Endothelial cell of umbilical vein (primary cell): ENCODE results near the gene TCERG1. TPM values are rescaled to one million over a fixed set of nuclear protein-coding genes. Genes with fewer than 3 reads are reported as not detected.

ENCODE experiments used
- BruUV-seq: library from RNA; stranded (reverse); fragments of 400-500 nt; replicated peaks from 2 replicates; lab custom pipeline; 2021; lab: Mats Ljungman, UMichigan
- CTCF ChIA-PET: fragments of 300-600, 350-600 bp; sonication (Branson Sonifier 250); formaldehyde crosslinking; loops from one replicate; lab custom pipeline; 2021; ENCODE audit warnings: antibody characterized with exemption, inconsistent platforms; lab: Charles Lee
- POLR2A ChIA-PET: fragments of 300-600, 350-600 bp; sonication (Branson Sonifier 250); formaldehyde crosslinking; loops from one replicate; lab custom pipeline; 2021; ENCODE audit warnings: antibody characterized with exemption, inconsistent platforms; lab: Charles Lee
- DNase-seq: peaks from one replicate; pipeline ENCODE4 v3.0.0-alpha.2; 2011; ENCODE audit warnings: low read depth, low spot score
- FAIRE-seq: peaks from 2 replicates; lab custom pipeline; 2011; peaks lifted over from hg19 to GRCh38; lab: Jason Lieb, UNC
- H2AFZ ChIP-seq: 2 replicates; pipeline ENCODE4 v1.6.0; 2012; ENCODE audit warnings: low read depth, low read length, control low read depth, inconsistent platforms
- H3K27ac ChIP-seq: 2 replicates; pipeline ENCODE4 v1.5.1; 2011; ENCODE audit warnings: low read depth, mild to moderate bottlenecking, control low read depth, low read length, moderate library complexity; ENCODE audit not compliant: insufficient read depth
- H3K27me3 ChIP-seq, 2 experiments: 2 replicates each; pipeline versions ENCODE4 v1.6.0 to v1.6.1; 2011; ENCODE audit warnings: low read length in 2 of 2, mixed read lengths in 1 of 2; ENCODE audit not compliant: control insufficient read depth in 2 of 2, insufficient read depth in 2 of 2
- H3K36me3 ChIP-seq, 2 experiments: 2 replicates in 1 of 2; 3 replicates in 1 of 2; pipeline ENCODE4 v1.5.1; 2011; ENCODE audit warnings: low read length in 2 of 2, mild to moderate bottlenecking in 1 of 2, moderate library complexity in 1 of 2; ENCODE audit not compliant: control insufficient read depth in 2 of 2, insufficient read depth in 2 of 2; ENCODE audit errors: extremely low read depth in 1 of 2
- H3K4me1 ChIP-seq: 3 replicates; pipeline ENCODE4 v1.5.1; 2011; ENCODE audit warnings: mild to moderate bottlenecking, low read length; ENCODE audit not compliant: control insufficient read depth, insufficient read depth; ENCODE audit errors: extremely low read depth
- H3K4me2 ChIP-seq: 2 replicates; pipeline ENCODE4 v1.6.1; 2011; ENCODE audit warnings: low read length, control low read depth, mixed read lengths; ENCODE audit not compliant: insufficient read depth
- H3K4me3 ChIP-seq, 3 experiments: fragments of 200-600 bp in 1 of 3; sonication (generic), shearing (Covaris generic) in 1 of 3; replicated peaks in 1 of 3; 2 replicates each; pipeline ENCODE4 v1.5.1; 2011 to 2016; ENCODE audit warnings: control low read depth in 3 of 3, low read length in 3 of 3, mild to moderate bottlenecking in 2 of 3, inconsistent platforms in 1 of 3, low read depth in 1 of 3, moderate library complexity in 1 of 3; ENCODE audit not compliant: insufficient read depth in 1 of 3
- H3K79me2 ChIP-seq: 2 replicates; pipeline ENCODE4 v1.6.0; 2012; ENCODE audit warnings: low read length, inconsistent platforms; ENCODE audit not compliant: control insufficient read depth, insufficient read depth
- H3K9ac ChIP-seq: replicated peaks from 2 replicates; pipeline ENCODE3; 2011; ENCODE audit warnings: low read length, control low read depth; ENCODE audit not compliant: insufficient read depth; ENCODE audit errors: extremely low read depth
- H3K9me1 ChIP-seq: replicated peaks from 3 replicates; pipeline ENCODE4 v1.6.0; 2011; ENCODE audit warnings: mild to moderate bottlenecking, low read length; ENCODE audit not compliant: control insufficient read depth, insufficient read depth; ENCODE audit errors: extremely low read depth
- H3K9me3 ChIP-seq: replicated peaks from 2 replicates; pipeline ENCODE4 v1.5.1; 2012; ENCODE audit warnings: low read length, inconsistent platforms; ENCODE audit not compliant: control insufficient read depth, insufficient read depth
- H4K20me1 ChIP-seq: replicated peaks from 2 replicates; pipeline ENCODE3; 2011; ENCODE audit warnings: mild to moderate bottlenecking, low read length; ENCODE audit not compliant: control insufficient read depth, insufficient read depth; ENCODE audit errors: extremely low read depth
- CTCF ChIP-seq, 2 donors: IDR thresholded peaks; 1 replicate in 1 of 2; 2 replicates in 1 of 2; pipeline ENCODE4 v1.5.1; 2011; ENCODE audit warnings: low read length in 2 of 2, mild to moderate bottlenecking in 2 of 2, moderate library complexity in 2 of 2, control low read depth in 1 of 2, inconsistent platforms in 1 of 2, low read depth in 1 of 2; ENCODE audit not compliant: insufficient read depth in 1 of 2; ENCODE audit errors: extremely low read depth in 1 of 2
- EZH2 ChIP-seq: IDR thresholded peaks from 2 replicates; pipeline ENCODE4 v1.6.1; 2012; ENCODE audit warnings: borderline replicate concordance, low read depth, mild to moderate bottlenecking, moderate library complexity, low read length, inconsistent platforms; ENCODE audit not compliant: severe bottlenecking
- FOS ChIP-seq: IDR thresholded peaks from 2 replicates; pipeline ENCODE4 v1.6.1; 2011; ENCODE audit warnings: mild to moderate bottlenecking, low read length, moderate library complexity, borderline replicate concordance; ENCODE audit not compliant: insufficient read depth
- GATA2 ChIP-seq: IDR thresholded peaks from 2 replicates; pipeline ENCODE4 v1.7.0; 2011; ENCODE audit warnings: low read depth, mild to moderate bottlenecking, moderate library complexity, mixed read lengths, low read length; ENCODE audit not compliant: insufficient read length, insufficient read depth
- JUN ChIP-seq: IDR thresholded peaks from 2 replicates; pipeline ENCODE4 v1.6.1; 2011; ENCODE audit warnings: borderline replicate concordance, low read depth; ENCODE audit not compliant: insufficient read length, insufficient read depth
- MYC ChIP-seq: IDR thresholded peaks from one replicate; pipeline ENCODE4 v1.6.1; 2011; ENCODE audit warnings: mild to moderate bottlenecking, low read depth, low read length
- POLR2A ChIP-seq: IDR thresholded peaks from 2 replicates; pipeline ENCODE4 v1.6.1; 2012; ENCODE audit warnings: low read depth, mild to moderate bottlenecking, control low read depth, low read length
- POLR2AphosphoS5 ChIP-seq: IDR thresholded peaks from 2 replicates; pipeline ENCODE4 v1.6.1; 2012; ENCODE audit warnings: low read depth, mild to moderate bottlenecking, control low read depth, low read length, moderate library complexity; ENCODE audit not compliant: insufficient read depth
- dilution Hi-C: fragments of 300-500 bp; cut with MboI; formaldehyde crosslinking; loops from one replicate; pipeline ENCODE4 v1.15.0; 2019; ENCODE audit warnings: low sequenced_read_pairs; ENCODE audit not compliant: extremely low pct_ligation_motif_present
- intact Hi-C: fragments of 100-400 bp; cut with micrococcal nuclease; formaldehyde crosslinking; loops from one replicate; pipeline ENCODE4 v1.10.0; 2022
- polyA plus RNA-seq, 4 experiments: library from polyadenylated mRNA; depleted of rRNA in 3 of 4; stranded (reverse) in 3 of 4; unstranded in 1 of 4; fragments of >200 nt; gene quantifications; 2 replicates each; pipeline versions ENCODE4 v1.2.1 to v1.2.3, GENCODE V29; 2011 to 2012; ENCODE audit warnings: missing spikeins in 1 of 4
- total RNA-seq: library from RNA; stranded (reverse); gene quantifications from 2 replicates; pipeline ENCODE4 v1.2.3, GENCODE V29; 2021
- TF ChIP-seq, protein P1 (sequence below): IDR thresholded peaks from 2 replicates; pipeline ENCODE4 v1.6.1; 2011; ENCODE audit not compliant: insufficient read depth, insufficient read length

The TCERG1 gene
- total and polyA plus RNA-seq, 2 donors (not counting 3 experiments of a cell fraction or from before 2014, with no cell fraction given), result 71.4 to 98.4 TPM

GRCh38 chr5:146410272-146410671 lies 36.9 kb upstream of the TCERG1 start:
- Histone ChIP-seq H3K27me3 (peaks cover 4 to 8% of the 10 kb centered on the region in 2 experiments), H3K4me1 (no peaks in the 10 kb centered on the region), H3K79me2 (no peaks in the 10 kb centered on the region), H3K4me2 (no peak overlapping the region), H3K27ac (no peak overlapping the region), H2AFZ (no peak overlapping the region), H3K9me3 (no peaks in the 10 kb centered on the region), H3K9me1 (no peaks in the 10 kb centered on the region), H3K36me3 (no peaks in the 10 kb centered on the region), H3K9ac (no peak overlapping the region), H3K4me3 (no peak overlapping the region), H4K20me1 (no peaks in the 10 kb centered on the region)
- TF ChIP-seq JUN (no peak), FOS (no peak), POLR2A (no peak), CTCF (IDR thresholded peaks at IDR 0.05; ENCODE audit: extremely low read depth in 1 of 2, insufficient read depth in 1 of 2, low read depth in 1 of 2, low read length in 2 of 2) (no peak), EZH2 (no peak), POLR2AphosphoS5 (no peak), GATA2 (no peak), MYC (no peak)
- TF ChIP-seq, protein P1, sequence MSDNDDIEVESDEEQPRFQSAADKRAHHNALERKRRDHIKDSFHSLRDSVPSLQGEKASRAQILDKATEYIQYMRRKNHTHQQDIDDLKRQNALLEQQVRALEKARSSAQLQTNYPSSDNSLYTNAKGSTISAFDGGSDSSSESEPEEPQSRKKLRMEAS, result no peak
- no peak for DNase-seq
- BruUV-seq, result no TSS peak
- ChIA-PET CTCF (no interaction called here), POLR2A (interaction anchor here (0.6 kb wide), 1 partner anchor 11 kb away, joined by 6 read pairs; no protein-coding TSS in a partner anchor)
- intact Hi-C loops (no loop called here), dilution Hi-C loops (no loop called here)
- no peak for FAIRE-seq
